ENCODE measurements around the gene SCGB3A2. TPM values are rescaled to one million over a fixed set of nuclear protein-coding genes. Genes with fewer than 3 reads are reported as not detected.

Gene SCGB3A2
- total and polyA plus RNA-seq, 10 donors = 0.67 TPM; not detected in 9

DNA sequence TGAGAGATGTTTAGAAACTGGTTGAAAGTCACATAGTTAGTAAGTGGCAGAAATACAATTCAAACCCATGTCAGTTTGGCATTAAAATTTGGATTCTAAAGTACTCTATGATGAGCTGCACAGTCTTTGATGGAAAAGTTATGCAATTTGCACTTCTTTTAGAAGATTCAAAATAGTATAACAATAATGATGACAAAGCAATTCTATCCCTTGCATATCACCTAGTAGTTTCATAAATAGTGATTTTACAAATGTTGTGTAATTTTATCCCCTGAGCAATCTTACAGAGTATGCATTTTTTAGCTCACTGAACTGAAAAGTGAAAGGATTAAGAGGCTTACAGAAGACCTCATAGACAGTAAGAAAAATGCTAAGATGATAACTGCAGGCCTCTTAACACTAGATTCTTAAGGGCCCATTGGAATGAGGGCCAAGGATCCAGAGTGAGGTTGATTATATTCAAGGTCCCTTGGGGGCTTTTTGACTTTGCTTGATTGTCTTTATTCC is 24.2 kb downstream of the SCGB3A2 start:
- H3K4me1 ChIP-seq = no peaks in the 10 kb centered on the region
- H3K9me3 ChIP-seq = no peaks in the 10 kb centered on the region
- TF ChIP-seq POLR2AphosphoS5 (IDR thresholded peaks at IDR 0.05) = no peak
- TF ChIP-seq, protein P1, sequence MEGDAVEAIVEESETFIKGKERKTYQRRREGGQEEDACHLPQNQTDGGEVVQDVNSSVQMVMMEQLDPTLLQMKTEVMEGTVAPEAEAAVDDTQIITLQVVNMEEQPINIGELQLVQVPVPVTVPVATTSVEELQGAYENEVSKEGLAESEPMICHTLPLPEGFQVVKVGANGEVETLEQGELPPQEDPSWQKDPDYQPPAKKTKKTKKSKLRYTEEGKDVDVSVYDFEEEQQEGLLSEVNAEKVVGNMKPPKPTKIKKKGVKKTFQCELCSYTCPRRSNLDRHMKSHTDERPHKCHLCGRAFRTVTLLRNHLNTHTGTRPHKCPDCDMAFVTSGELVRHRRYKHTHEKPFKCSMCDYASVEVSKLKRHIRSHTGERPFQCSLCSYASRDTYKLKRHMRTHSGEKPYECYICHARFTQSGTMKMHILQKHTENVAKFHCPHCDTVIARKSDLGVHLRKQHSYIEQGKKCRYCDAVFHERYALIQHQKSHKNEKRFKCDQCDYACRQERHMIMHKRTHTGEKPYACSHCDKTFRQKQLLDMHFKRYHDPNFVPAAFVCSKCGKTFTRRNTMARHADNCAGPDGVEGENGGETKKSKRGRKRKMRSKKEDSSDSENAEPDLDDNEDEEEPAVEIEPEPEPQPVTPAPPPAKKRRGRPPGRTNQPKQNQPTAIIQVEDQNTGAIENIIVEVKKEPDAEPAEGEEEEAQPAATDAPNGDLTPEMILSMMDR (IDR thresholded peaks at IDR 0.05 in 8 of 11, conservative IDR thresholded peaks at IDR 0.05 in 3 of 11) = no peak
- TF ChIP-seq POLR2A (IDR thresholded peaks at IDR 0.05) = no peak
- no peak overlapping the region for H3K4me3 ChIP-seq
- intact Hi-C loops (cut with DNase I; ENCODE audit: low total_unique reads) = no loop called here
- no peak overlapping the region for H3K27ac ChIP-seq
- H3K27me3 ChIP-seq (replicated peaks in 1 of 7) = no peaks in the 10 kb centered on the region
- no peak for DNase-seq
- no peaks in the 10 kb centered on the region for H3K36me3 ChIP-seq

DNA sequence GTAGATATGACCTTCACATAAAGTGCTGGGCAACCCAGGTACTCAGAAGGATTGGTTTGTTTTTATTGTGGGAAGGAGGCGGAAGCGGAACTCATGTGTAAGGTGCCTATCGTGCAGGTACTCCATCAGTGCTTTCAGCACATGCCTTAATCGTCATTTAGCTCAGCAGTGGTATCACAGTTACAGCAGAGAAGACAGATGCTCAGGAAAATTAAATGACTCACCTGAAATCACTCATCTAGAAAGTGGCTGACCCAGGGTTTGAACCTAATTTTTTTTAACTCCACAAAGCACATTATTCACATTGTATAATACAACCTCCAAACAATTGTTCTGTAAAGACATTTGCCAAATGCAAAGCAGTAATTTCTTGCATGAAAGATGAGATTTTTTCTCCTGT is 25.6 kb downstream of the SCGB3A2 start:
- no peak overlapping the region for H3K4me3 ChIP-seq
- 75 to 88% (median 83%) methylated on average over 4 of the region's 4 CpGs for WGBS, 5 donors

DNA sequence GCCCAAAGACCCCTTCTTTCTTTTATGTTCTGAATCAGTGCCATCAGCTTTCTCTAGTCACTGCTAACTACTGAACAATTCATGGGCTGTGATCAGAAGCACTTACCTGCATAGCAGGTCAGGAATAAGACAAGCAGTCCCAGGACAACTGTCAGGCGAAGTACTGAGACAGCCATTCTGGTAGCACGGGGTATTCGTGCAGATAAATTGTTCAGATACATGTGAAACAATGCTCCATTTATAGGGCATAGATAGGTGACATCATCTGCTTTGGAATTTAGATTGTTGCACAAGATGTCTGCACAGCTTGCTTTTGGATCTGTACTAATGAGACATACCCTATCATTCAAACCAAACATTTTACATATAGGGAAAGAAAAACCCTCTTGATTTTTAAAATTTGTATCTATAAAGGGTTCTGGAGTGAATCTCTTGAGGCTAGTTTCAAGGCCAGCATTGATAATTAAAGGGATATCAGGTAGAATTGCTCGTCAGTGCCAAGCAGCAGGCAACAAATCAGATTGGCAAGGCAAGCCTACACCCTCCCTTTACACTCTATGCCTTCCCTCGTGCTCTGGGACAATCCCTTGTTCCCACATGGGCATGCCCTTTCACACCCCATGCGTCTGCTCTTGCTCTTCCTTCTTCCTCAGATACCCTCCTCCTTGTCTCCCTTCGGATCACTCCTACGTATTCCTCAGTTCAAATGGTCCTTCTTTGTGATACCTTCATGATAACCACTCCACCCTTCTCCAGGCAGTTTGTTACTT is 28.0 kb downstream of the SCGB3A2 start, which contains the start of gene C5orf46:
Gene C5orf46, minus strand, starts transcription at position 213 of the 770 bp plus-strand sequence. Its CDS starts 37 bp downstream, at position 176.
- Histone ChIP-seq H3K4me1 (no peaks in the 10 kb centered on the region), H3K36me3 (no peaks in the 10 kb centered on the region), H3K27ac (no peak within 1 kb of the TSS), H3K4me3 (no peak within 1 kb of the TSS), H3K9me3 (no peaks in the 10 kb centered on the region), H3K27me3 (replicated peaks in 1 of 7) (no peaks in the 10 kb centered on the region)
- TF ChIP-seq POLR2A (IDR thresholded peaks at IDR 0.05) (no peak), POLR2AphosphoS5 (IDR thresholded peaks at IDR 0.05) (no peak)
- TF ChIP-seq, protein P1 (IDR thresholded peaks at IDR 0.05 in 8 of 11, conservative IDR thresholded peaks at IDR 0.05 in 3 of 11) = no peak
- intact Hi-C loops (cut with DNase I; ENCODE audit: low total_unique reads) = no loop called here
- DNase-seq = no peak
- 73 to 85% (median 80%) methylated on average over 8 of the region's 8 CpGs for WGBS, 5 donors

More for the DNA sequence above, 25.6 kb downstream of the SCGB3A2 start:
- DNase-seq = no peak
- Histone ChIP-seq H3K27me3 (replicated peaks in 1 of 7) (no peaks in the 10 kb centered on the region), H3K27ac (no peak overlapping the region), H3K9me3 (no peaks in the 10 kb centered on the region), H3K4me1 (no peaks in the 10 kb centered on the region), H3K36me3 (no peaks in the 10 kb centered on the region)
- no peak for TF ChIP-seq POLR2AphosphoS5 (IDR thresholded peaks at IDR 0.05)
- TF ChIP-seq, protein P1 (IDR thresholded peaks at IDR 0.05 in 8 of 11, conservative IDR thresholded peaks at IDR 0.05 in 3 of 11) = no peak
- TF ChIP-seq POLR2A (IDR thresholded peaks at IDR 0.05) = no peak
- intact Hi-C loops (cut with DNase I; ENCODE audit: low total_unique reads) = no loop called here

DNA sequence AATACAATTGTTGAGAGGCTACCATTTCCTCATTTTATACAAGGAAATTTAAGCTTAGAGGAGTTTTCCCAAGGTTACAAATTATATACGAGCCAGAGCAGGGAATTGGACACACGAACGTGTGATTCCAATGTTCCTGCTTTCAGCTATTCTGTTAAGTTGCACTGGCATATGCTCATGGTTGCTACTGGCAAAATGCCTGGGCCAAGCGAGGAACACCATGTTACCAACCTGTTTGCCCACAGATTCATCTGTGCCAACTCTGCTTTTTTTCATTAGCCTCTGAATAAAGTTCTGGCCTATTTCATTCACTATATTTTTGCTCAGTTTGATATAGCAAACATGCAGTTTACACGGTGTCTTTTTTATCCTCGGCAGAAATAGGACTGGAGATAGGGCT is 32.9 kb downstream of the SCGB3A2 start:
- 69 to 80% (median 73%) methylated on average over 6 of the region's 6 CpGs for WGBS, 5 donors
- no peak overlapping the region for H3K27ac ChIP-seq
- H3K27me3 ChIP-seq (replicated peaks in 1 of 7) = no peaks in the 10 kb centered on the region
- TF ChIP-seq POLR2AphosphoS5 (IDR thresholded peaks at IDR 0.05) = no peak
- TF ChIP-seq, protein P1 (IDR thresholded peaks at IDR 0.05 in 8 of 11, conservative IDR thresholded peaks at IDR 0.05 in 3 of 11) = no peak
- TF ChIP-seq POLR2A (IDR thresholded peaks at IDR 0.05) = no peak
- no peak for DNase-seq
- no peak overlapping the region for H3K4me3 ChIP-seq
- no peaks in the 10 kb centered on the region for H3K4me1 ChIP-seq
- H3K36me3 ChIP-seq = no peaks in the 10 kb centered on the region
- intact Hi-C loops (cut with DNase I; ENCODE audit: low total_unique reads) = no loop called here
- no peaks in the 10 kb centered on the region for H3K9me3 ChIP-seq
